HG03442 (cell line): ENCODE results near the gene MRTFB.
A peak's percentile ranks its signal among the peaks of the same experiment; 100 is the strongest.

Source experiments
- ATAC-seq: cut with Tn5 transposase; IDR thresholded peaks from one replicate; pipeline ENCODE4 v1.9.1; 2021; ENCODE audit warnings: mild to moderate bottlenecking, moderate library complexity; ENCODE audit not compliant: unreplicated experiment

Gene MRTFB

DNA sequence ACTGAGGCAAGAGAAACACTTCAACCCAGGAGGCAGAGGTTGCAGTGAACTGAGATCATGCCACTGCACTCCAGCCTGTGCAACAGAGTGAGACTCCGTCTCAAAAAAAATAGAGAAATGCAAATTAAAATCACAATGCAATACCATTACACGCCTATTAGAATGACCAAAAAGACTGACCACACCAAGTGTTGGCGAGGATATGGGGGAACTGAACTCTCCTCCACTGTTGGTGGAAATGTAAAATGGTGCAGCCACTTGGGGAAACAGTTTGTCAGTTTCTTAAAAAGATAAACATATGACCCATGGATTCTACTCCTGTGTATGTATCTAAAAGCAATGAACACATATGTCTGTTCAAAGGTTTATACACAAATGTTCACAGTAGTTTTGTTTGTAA is 204.8 kb downstream of the MRTFB start:
- no peak for ATAC-seq

GRCh38 chr16:14278749-14279148 is 207.6 kb downstream of the MRTFB start:
- no peak for ATAC-seq

GRCh38 chr16:14280541-14280940 is 209.4 kb downstream of the MRTFB start:
- ATAC-seq: no peak

- no peak for ATAC-seq
These were observed 212.7 kb downstream of the MRTFB start for GRCh38 chr16:14283786-14284185.

DNA sequence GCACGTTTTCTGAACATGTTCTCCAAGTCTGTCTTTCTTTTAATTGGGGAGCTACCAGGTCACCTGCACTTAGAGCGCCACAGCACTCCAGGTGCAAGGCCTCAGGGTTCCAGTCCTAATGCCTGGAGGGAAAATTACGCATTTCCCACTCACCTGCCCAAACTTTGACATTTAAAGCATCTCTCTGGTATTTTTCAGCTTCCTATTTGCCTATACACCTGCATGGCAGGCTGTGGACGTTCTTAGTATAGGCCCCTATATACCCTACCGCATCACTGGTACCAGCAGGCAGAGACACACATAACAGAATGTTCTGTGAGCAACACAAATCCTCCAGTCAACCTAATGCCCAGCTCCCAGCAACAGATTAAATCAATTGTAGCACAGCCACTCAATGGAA is 213.3 kb downstream of the MRTFB start:
- no peak for ATAC-seq

DNA sequence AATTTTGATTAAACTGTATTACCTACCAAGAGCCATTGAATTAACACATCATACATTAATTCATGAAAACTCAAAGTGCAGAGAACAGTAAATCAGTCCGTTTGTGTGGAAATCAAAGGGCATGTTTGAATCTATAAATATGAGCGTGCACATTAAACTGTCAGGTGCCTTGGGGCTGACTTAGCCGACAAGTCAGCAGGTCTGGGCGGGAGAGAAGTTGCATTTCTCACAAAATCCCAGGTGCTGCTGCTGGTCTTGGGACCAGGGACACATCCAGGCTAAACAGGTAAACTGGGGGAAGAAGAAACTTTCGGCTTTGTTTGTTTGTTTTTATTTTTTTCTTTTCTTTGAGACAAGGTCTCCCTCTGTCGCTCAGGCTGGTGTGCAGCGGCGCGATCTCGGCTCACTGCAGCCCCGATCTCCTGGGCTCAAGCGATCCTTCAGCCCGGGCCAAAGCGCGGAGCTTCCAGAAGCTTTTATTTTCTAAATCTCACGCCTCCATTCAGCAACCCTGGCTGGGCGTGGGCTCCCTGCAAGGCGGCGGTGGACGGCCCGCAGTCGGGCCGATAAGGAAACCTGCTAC is 213.9 kb downstream of the MRTFB start:
- peak; percentile 24 for ATAC-seq

GRCh38 chr16:14285513-14286367 is 214.6 kb downstream of the MRTFB start:
- peak; percentile 59 for ATAC-seq

- ATAC-seq: peak; percentile 26
These were observed 215.5 kb downstream of the MRTFB start for GRCh38 chr16:14286368-14287230.

- no peak for ATAC-seq
These were observed 218.7 kb downstream of the MRTFB start for GRCh38 chr16:14289692-14290340.

- ATAC-seq: no peak
These were observed 220.2 kb downstream of the MRTFB start for GRCh38 chr16:14291286-14291685.

GRCh38 chr16:14292051-14292825 is 221.1 kb downstream of the MRTFB start:
- no peak for ATAC-seq

DNA sequence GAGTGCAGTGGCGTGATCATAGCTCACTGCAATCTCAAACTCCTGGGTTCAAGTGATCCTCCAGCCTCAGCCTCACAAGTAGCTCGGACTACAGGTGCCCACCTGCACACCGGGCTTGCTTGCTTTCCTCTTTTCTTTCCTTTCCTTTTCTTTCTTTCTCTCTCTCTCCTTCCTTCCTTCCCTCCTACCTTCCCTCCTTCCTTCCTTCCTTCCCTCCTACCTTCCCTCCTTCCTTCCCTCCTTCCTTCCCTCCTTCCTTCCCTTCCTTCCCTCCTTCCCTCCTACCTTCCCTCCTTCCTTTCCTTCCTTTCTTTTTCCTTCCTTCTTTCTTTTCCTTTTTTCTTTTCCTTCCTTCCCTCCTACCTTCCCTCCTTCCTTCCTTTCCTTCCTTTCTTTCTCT is 225.5 kb downstream of the MRTFB start:
- no peak for ATAC-seq

GRCh38 chr16:14298374-14299122 is 227.4 kb downstream of the MRTFB start:
- no peak for ATAC-seq

DNA sequence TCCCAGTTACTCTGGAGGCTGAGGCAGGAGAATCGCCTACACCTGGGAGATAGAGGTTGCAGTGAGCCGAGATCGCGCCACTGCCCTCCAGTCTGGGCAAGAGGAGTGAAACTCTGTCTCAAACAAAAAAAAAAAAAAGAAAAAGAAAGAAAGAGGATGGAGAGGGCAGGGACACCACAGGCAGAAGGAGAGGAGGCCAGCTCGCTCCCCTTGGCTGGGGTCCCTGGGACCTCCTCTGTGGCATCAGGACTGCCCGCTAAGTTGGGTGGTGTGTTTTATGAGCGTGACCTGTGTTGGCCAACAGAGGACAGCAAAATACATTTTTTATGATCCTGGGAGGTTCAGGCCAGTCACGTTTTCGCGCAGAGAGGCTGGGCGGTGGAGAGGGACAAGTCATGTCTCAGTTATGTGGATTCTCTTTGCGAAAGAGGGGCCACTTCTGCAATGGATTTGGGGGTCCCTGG is 229.6 kb downstream of the MRTFB start:
- no peak for ATAC-seq

DNA sequence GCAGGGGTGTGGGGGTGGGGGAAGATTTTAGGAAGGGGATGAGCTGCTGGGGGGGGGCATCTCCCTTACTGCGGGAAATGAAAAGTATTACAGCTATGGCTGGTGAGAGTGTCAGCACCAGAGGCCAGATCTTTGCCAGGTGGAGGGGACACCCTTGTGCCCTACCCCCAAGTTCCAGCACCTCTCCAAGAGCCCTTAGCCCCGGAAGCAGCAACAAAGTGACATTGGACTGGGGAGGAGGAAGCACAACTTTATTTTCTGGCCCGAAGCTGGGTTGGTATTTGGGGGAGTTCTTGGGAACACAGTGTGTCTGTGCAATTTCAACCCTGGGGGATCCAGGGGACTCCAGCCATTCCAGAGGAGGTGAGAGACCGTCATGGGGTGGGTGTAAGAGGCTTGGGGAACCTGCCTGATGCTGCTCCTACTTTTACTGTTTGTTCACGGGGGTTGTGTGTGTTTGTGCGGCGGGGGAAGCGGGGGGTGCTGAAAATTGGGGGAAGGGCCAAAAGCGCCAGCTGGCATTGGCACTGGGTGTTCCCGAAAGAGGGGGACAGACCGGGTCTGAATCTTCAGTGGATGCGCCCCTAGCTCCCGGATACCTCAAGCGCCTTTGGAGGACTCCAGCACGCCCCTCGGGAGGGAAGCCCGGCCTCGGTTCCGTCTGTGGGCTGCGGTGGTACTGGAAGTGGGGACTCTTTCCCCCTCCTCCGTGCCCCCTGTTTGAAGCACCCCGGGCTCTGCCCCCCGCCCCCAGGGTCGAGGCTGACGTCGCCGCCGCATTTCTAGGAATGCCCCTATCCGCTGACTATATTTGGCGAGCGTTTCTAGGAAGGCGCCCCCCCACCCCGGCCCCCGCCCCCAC is 230.3 kb downstream of the MRTFB start:
- ATAC-seq: no peak

DNA sequence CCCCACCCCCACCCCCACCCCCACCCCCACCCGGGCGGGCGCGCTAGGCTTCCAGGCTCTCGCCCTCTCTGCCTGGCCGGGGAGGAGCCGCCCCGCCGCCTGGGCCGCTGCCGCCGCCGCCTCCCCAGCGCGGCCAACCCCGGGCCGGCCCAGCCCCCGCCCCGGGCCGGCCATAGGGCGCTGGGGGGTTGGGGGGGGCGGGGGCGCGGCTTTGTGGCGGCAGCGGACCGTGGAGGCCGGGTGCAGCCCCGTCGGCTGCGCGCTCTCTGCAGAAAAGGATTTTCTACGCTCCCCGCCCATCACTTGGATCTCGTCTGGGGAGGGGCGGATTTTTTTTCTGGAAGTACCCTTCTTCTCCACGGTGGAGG is 230.9 kb downstream of the MRTFB start:
- ATAC-seq: peak; percentile 45

DNA sequence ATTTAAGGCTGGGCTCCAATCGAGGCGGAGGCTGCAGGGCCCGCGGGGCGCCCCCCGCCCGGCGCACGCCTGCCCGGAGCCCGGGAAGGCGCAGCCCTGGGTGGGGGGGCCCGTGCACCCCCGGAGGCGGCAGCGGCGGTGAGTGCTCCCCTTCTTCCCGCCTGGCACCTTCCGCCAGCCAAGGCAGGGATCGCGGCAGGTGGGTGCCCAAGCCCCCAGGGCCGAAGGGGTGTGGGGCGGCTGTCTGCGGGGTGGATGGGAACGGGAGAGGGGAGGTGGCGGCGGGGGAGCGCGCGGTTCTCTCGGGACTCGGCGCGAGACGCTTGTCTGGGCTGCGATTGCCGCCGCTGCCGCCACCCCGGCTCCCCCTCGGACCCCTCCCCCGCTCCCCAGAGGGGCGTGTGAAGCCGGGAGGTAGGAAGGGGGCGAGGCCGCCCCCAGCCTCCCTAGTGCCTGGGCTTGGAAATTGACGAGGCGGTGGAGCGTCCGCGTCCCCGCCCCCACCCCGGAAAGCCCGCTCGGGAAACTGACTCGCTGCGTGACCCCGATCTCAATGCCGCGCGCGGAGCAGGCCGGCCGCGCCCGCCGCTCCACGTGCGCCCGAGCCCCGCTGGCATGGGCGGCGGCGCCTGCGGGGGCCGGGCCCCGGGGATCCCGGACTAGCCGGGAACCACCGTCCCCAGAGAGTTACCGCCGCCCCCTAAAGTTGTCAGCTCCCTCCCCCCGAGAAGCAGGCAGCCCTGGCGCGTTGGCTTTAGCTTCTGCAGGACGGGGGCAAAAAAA is 231.5 kb downstream of the MRTFB start:
- peak; percentile 28 for ATAC-seq

GRCh38 chr16:14303182-14303618 is 232.1 kb downstream of the MRTFB start:
- ATAC-seq: no peak
